ENCODE measurements around the gene INTS4.

INTS4 gene

DNA sequence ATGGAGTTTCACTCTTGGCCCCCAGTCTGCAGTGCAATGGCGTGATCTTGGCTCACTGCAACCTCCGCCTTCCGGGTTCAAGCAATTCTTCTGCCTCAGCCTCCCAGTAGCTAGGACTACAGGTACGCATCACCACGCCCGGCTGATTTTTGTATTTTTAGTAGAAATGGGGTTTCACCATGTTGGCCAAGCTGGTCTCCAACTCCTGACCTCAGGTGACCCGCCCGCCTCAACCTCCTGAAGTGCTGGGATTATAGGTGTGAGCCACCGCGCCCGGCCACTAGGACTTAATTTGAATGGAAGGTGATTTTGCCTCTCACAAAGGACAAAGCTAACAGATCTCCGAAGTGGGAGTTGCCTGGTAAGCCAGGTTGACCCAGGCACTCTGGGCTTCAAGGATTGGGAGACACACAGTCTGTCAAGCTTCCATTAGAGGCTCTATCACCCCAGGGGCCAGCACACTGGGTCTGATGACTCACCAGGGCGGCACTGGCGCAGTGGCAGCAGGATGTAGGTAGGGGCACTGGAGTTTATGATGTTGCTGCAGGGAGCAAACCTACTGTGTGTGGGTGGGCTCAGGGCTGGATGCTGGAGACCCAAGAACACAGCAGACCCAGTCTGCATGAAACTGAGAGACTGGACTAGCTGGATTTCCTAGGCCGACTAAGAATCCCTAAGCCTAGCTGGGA, 46.4 kb upstream of the INTS4 start:
- H3K79me1 ChIP-seq (replicated peaks; ENCODE audit: low read length, poor library complexity, severe bottlenecking), result no peaks in the 10 kb centered on the region
- H2BK12ac ChIP-seq (ENCODE audit: low read length in 2 of 2), result peak overlapping the region; percentile 73 to 97
- H3K4ac ChIP-seq (ENCODE audit: low read depth in 1 of 2, low read length in 2 of 2), result peak overlapping the region; percentile 64 to 94
- peak overlapping the region; percentile 56 for H2BK120ac ChIP-seq (ENCODE audit: low read depth, low read length)
- H3K4me1 ChIP-seq (ENCODE audit: control insufficient read depth, insufficient read depth, low read depth, low read length), result peaks cover 14% of the 10 kb centered on the region
- no peak overlapping the region for H3K23ac ChIP-seq (ENCODE audit: low read length in 2 of 2)
- H4K8ac ChIP-seq (ENCODE audit: low read length), result peak overlapping the region; percentile 99
- WGBS, result 83% methylated on average over 15 of the region's 15 CpGs
- H3K27ac ChIP-seq (ENCODE audit: low read length, poor library complexity, severe bottlenecking), result peak overlapping the region; percentile 95
- H3K4me2 ChIP-seq (ENCODE audit: low read length, poor library complexity, severe bottlenecking), result no peak overlapping the region
- no peaks in the 10 kb centered on the region for H3K9me3 ChIP-seq (ENCODE audit: control insufficient read depth, low read length)
- peak overlapping the region; percentile 85 to 92 for H3K18ac ChIP-seq (ENCODE audit: low read depth in 1 of 2, low read length in 2 of 2)
- H4K91ac ChIP-seq (ENCODE audit: low read length), result peak overlapping the region; percentile 96
- H3K36me3 ChIP-seq (ENCODE audit: control insufficient read depth in 1 of 2, insufficient read depth in 2 of 2, low read depth in 1 of 2, low read length in 2 of 2), result no peaks in the 10 kb centered on the region
- no peak overlapping the region for H3K4me3 ChIP-seq (ENCODE audit: insufficient read depth in 1 of 2, low read depth in 1 of 2, low read length in 2 of 2)
- H2AFZ ChIP-seq (ENCODE audit: low read depth, low read length), result no peak overlapping the region
- H3K27me3 ChIP-seq (ENCODE audit: control insufficient read depth in 1 of 2, insufficient read depth in 1 of 2, low read length in 2 of 2), result no peaks in the 10 kb centered on the region
- H2BK15ac ChIP-seq (ENCODE audit: low read depth, poor library complexity, severe bottlenecking), result peak overlapping the region; percentile 26
- no peak for DNase-seq
- H3K14ac ChIP-seq (ENCODE audit: low read length in 2 of 2), result peak overlapping the region in 1 of 2 experiments; percentile 50
- peak overlapping the region; percentile 54 for H2AK5ac ChIP-seq (ENCODE audit: low read length, severe bottlenecking)
- no peak overlapping the region for H3K9ac ChIP-seq (ENCODE audit: low read length)
- H2BK5ac ChIP-seq (ENCODE audit: low read depth, low read length, poor library complexity, severe bottlenecking), result no peak overlapping the region

DNA sequence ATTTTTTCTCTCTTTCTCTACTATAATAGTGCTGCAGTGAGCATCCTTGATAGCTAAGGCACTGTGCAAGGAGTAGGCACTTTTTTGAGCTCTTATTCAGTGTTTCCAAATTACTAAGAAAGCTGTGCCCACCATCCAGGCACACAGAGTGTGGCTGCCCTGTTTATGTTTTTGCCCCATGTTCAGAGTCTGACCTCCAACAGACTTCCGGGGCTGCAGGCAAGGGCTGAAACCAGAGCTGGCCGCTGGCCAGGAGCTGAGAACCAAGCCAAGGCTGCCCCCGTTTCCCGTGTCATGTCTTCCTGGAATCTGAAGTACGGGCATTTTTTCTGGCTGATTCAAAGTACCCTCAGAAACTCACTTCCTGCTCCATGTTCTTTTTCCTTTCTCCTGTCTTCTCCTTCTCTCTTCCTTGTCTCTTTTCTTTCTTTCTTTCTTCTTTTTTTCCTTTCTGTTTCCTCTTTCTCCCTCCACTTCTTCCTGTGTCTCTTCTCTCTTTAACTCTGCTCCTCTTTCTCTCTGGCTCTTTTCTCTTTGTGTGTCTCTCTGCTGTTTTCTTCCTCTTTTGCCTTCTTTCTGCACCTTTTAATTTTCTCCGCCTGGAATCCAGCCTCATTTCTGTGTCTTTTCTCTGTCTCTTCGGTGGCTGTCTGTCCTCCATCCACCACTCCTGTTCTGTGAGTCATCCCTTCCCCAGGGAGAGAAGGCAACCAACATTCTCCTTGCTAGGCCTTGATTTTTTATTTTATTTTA, 45.6 kb upstream of the INTS4 start:
- Histone ChIP-seq H4K91ac (ENCODE audit: low read length) (peak overlapping the region; percentile 13), H3K27me3 (ENCODE audit: control insufficient read depth in 1 of 2, insufficient read depth in 1 of 2, low read length in 2 of 2) (no peaks in the 10 kb centered on the region), H3K23ac (ENCODE audit: low read length in 2 of 2) (no peak overlapping the region), H3K9me3 (ENCODE audit: control insufficient read depth, low read length) (no peaks in the 10 kb centered on the region), H2BK12ac (ENCODE audit: low read length in 2 of 2) (no peak overlapping the region), H3K4me3 (ENCODE audit: insufficient read depth in 1 of 2, low read depth in 1 of 2, low read length in 2 of 2) (peak overlapping the region in 1 of 2 experiments; percentile 71), H4K8ac (ENCODE audit: low read length) (peak overlapping the region; percentile 68), H3K27ac (ENCODE audit: low read length, poor library complexity, severe bottlenecking) (peak overlapping the region; percentile 95), H3K14ac (ENCODE audit: low read length in 2 of 2) (no peak overlapping the region), H3K4ac (ENCODE audit: low read depth in 1 of 2, low read length in 2 of 2) (peak overlapping the region; percentile 62 to 68), H2AFZ (ENCODE audit: low read depth, low read length) (peak overlapping the region; percentile 24), H3K36me3 (ENCODE audit: control insufficient read depth in 1 of 2, insufficient read depth in 2 of 2, low read depth in 1 of 2, low read length in 2 of 2) (no peaks in the 10 kb centered on the region), H3K9ac (ENCODE audit: low read length) (peak overlapping the region; percentile 94), H3K4me1 (ENCODE audit: control insufficient read depth, insufficient read depth, low read depth, low read length) (peaks cover 14% of the 10 kb centered on the region), H3K18ac (ENCODE audit: low read depth in 1 of 2, low read length in 2 of 2) (peak overlapping the region in 1 of 2 experiments; percentile 65), H3K79me1 (replicated peaks; ENCODE audit: low read length, poor library complexity, severe bottlenecking) (no peaks in the 10 kb centered on the region), H2BK15ac (ENCODE audit: low read depth, poor library complexity, severe bottlenecking) (no peak overlapping the region), H2BK120ac (ENCODE audit: low read depth, low read length) (peak overlapping the region; percentile 56), H3K4me2 (ENCODE audit: low read length, poor library complexity, severe bottlenecking) (no peak overlapping the region), H2BK5ac (ENCODE audit: low read depth, low read length, poor library complexity, severe bottlenecking) (no peak overlapping the region), H2AK5ac (ENCODE audit: low read length, severe bottlenecking) (no peak overlapping the region)
- DNase-seq, result peak; percentile 84
- WGBS, result 5% methylated on average over 7 of the region's 7 CpGs

DNA sequence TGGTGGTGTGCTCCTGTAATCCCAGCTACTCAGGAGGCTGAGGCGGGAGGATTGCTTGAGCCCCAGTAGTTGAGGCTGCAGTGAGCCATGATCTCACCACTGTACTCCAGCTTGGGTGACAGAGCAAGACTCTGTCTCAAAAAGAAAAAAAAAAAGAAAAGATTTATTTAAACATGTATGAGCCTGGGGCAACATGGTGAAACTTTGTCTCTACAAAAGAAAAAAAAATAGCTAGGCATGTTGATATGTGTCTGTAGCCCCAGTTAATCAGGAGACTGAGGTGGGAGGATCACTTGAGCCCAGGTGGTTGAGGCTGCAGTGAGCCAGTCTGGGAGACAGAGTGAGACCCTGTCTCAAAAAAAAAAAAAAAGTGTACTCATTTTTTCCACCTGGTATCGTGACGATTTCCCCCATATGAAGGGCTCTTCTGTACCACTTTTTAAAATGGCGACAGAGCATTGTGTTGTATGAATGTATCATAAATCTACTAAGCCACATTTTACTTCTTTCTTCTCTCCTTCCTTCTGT, 45.0 kb upstream of the INTS4 start:
- Histone ChIP-seq H3K36me3 (ENCODE audit: control insufficient read depth in 1 of 2, insufficient read depth in 2 of 2, low read depth in 1 of 2, low read length in 2 of 2) (no peaks in the 10 kb centered on the region), H3K9ac (ENCODE audit: low read length) (peak overlapping the region; percentile 94), H3K27ac (ENCODE audit: low read length, poor library complexity, severe bottlenecking) (peak overlapping the region; percentile 95), H3K23ac (ENCODE audit: low read length in 2 of 2) (no peak overlapping the region), H2AFZ (ENCODE audit: low read depth, low read length) (no peak overlapping the region), H3K9me3 (ENCODE audit: control insufficient read depth, low read length) (no peaks in the 10 kb centered on the region), H3K18ac (ENCODE audit: low read depth in 1 of 2, low read length in 2 of 2) (no peak overlapping the region), H2BK120ac (ENCODE audit: low read depth, low read length) (no peak overlapping the region), H3K4me2 (ENCODE audit: low read length, poor library complexity, severe bottlenecking) (no peak overlapping the region), H3K27me3 (ENCODE audit: control insufficient read depth in 1 of 2, insufficient read depth in 1 of 2, low read length in 2 of 2) (no peaks in the 10 kb centered on the region), H3K4me1 (ENCODE audit: control insufficient read depth, insufficient read depth, low read depth, low read length) (peaks cover 14% of the 10 kb centered on the region), H2BK15ac (ENCODE audit: low read depth, poor library complexity, severe bottlenecking) (no peak overlapping the region), H2BK12ac (ENCODE audit: low read length in 2 of 2) (no peak overlapping the region), H3K14ac (ENCODE audit: low read length in 2 of 2) (no peak overlapping the region), H2AK5ac (ENCODE audit: low read length, severe bottlenecking) (no peak overlapping the region), H4K91ac (ENCODE audit: low read length) (no peak overlapping the region), H4K8ac (ENCODE audit: low read length) (no peak overlapping the region), H3K79me1 (replicated peaks; ENCODE audit: low read length, poor library complexity, severe bottlenecking) (no peaks in the 10 kb centered on the region), H3K4ac (ENCODE audit: low read depth in 1 of 2, low read length in 2 of 2) (no peak overlapping the region), H2BK5ac (ENCODE audit: low read depth, low read length, poor library complexity, severe bottlenecking) (no peak overlapping the region), H3K4me3 (ENCODE audit: insufficient read depth in 1 of 2, low read depth in 1 of 2, low read length in 2 of 2) (peak overlapping the region in 1 of 2 experiments; percentile 71)
- DNase-seq, result no peak
- WGBS, result 83% methylated on average over 1 of the region's 4 CpGs

DNA sequence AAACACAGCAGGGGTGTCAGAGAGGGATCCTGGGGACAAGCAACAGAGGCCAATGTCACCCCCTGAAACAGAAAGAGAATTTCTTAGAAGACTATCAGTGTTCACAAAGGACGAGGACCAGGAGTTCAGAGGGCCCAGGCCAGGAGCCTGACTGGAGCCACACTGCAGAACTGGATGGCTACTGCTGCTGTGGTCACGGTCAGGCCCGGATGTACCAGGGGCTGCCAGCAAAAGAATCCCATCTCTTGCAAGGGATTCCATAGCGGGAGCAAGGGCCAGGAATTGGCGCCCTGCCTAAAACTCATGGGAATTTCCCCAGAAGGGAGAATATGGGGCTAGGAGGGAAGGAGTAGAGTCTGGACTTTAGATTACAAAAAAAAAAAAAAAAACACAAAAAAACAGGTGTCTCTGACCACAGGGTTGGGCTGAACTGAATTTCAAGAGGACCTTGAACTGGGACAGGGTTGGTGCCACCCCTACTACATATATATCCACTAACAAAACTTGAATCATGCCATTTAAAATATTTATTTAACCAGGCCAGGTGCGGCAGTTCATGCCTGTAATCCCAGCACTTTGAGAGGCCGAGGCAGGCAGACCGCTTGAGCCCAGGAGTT, 44.3 kb upstream of the INTS4 start:
- no peak overlapping the region for H2BK5ac ChIP-seq (ENCODE audit: low read depth, low read length, poor library complexity, severe bottlenecking)
- H2AFZ ChIP-seq (ENCODE audit: low read depth, low read length), result no peak overlapping the region
- peak overlapping the region in 1 of 2 experiments; percentile 8 for H2BK12ac ChIP-seq (ENCODE audit: low read length in 2 of 2)
- H3K4me3 ChIP-seq (ENCODE audit: insufficient read depth in 1 of 2, low read depth in 1 of 2, low read length in 2 of 2), result no peak overlapping the region
- H2AK5ac ChIP-seq (ENCODE audit: low read length, severe bottlenecking), result no peak overlapping the region
- H4K91ac ChIP-seq (ENCODE audit: low read length), result no peak overlapping the region
- peak overlapping the region in 1 of 2 experiments; percentile 19 for H3K14ac ChIP-seq (ENCODE audit: low read length in 2 of 2)
- peaks cover 14% of the 10 kb centered on the region for H3K4me1 ChIP-seq (ENCODE audit: control insufficient read depth, insufficient read depth, low read depth, low read length)
- no peak overlapping the region for H3K27ac ChIP-seq (ENCODE audit: low read length, poor library complexity, severe bottlenecking)
- no peaks in the 10 kb centered on the region for H3K27me3 ChIP-seq (ENCODE audit: control insufficient read depth in 1 of 2, insufficient read depth in 1 of 2, low read length in 2 of 2)
- no peaks in the 10 kb centered on the region for H3K79me1 ChIP-seq (replicated peaks; ENCODE audit: low read length, poor library complexity, severe bottlenecking)
- no peak overlapping the region for H2BK120ac ChIP-seq (ENCODE audit: low read depth, low read length)
- H3K9me3 ChIP-seq (ENCODE audit: control insufficient read depth, low read length), result no peaks in the 10 kb centered on the region
- no peak overlapping the region for H3K23ac ChIP-seq (ENCODE audit: low read length in 2 of 2)
- H4K8ac ChIP-seq (ENCODE audit: low read length), result no peak overlapping the region
- DNase-seq, result no peak
- no peak overlapping the region for H3K9ac ChIP-seq (ENCODE audit: low read length)
- H3K4me2 ChIP-seq (ENCODE audit: low read length, poor library complexity, severe bottlenecking), result no peak overlapping the region
- 100% methylated on average over 4 of the region's 8 CpGs for WGBS
- H3K4ac ChIP-seq (ENCODE audit: low read depth in 1 of 2, low read length in 2 of 2), result no peak overlapping the region
- H3K18ac ChIP-seq (ENCODE audit: low read depth in 1 of 2, low read length in 2 of 2), result no peak overlapping the region
- H2BK15ac ChIP-seq (ENCODE audit: low read depth, poor library complexity, severe bottlenecking), result no peak overlapping the region
- H3K36me3 ChIP-seq (ENCODE audit: control insufficient read depth in 1 of 2, insufficient read depth in 2 of 2, low read depth in 1 of 2, low read length in 2 of 2), result no peaks in the 10 kb centered on the region

All from mesenchymal stem cell (in vitro differentiated cells and primary cell).